ENCODE measurements around the gene CCDC188. TPM values are rescaled to one million over a fixed set of nuclear protein-coding genes. Genes with fewer than 3 reads are reported as not detected.

The CCDC188 gene
- total and polyA plus RNA-seq, 9 of the 15 experiments (the other 6 are each of a cell fraction or from before 2014, with no cell fraction given): not detected

- TF ChIP-seq ZBTB40 (IDR thresholded peaks at IDR 0.05): no peak
- no peak; the same call in 1 of the 2 replicates for TF ChIP-seq ZBTB40 (CRISPR knock-in tag; IDR thresholded peaks at IDR 0.05)
- no peak for TF ChIP-seq TARDBP (IDR thresholded peaks at IDR 0.05)
- no peak for TF ChIP-seq ZBTB5 (IDR thresholded peaks at IDR 0.05)
- no peak for TF ChIP-seq ZNF699 (CRISPR knock-in tag; IDR thresholded peaks at IDR 0.05; ENCODE audit: insufficient replicate concordance)
- TF ChIP-seq ZNF217 (CRISPR knock-in tag; IDR thresholded peaks at IDR 0.05): no peak
- TF ChIP-seq ZNF12 (CRISPR knock-in tag; IDR thresholded peaks at IDR 0.05): peak; percentile 56; the same call in 1 of the 2 replicates
- 0 out of 2 replicates have a peak, but pooled peaks have one; percentile 47 for TF ChIP-seq SRSF3 (IDR thresholded peaks at IDR 0.05; ENCODE audit: insufficient read depth, low read length)
- TF ChIP-seq ZNF507 (tag; conservative IDR thresholded peaks at IDR 0.05): peak; percentile 29
- TF ChIP-seq DACH1 (IDR thresholded peaks at IDR 0.05; ENCODE audit: partially characterized antibody): no peak
- TF ChIP-seq RNF219 (CRISPR knock-in tag; IDR thresholded peaks at IDR 0.05): no peak
- 0 out of 2 replicates have a peak, but pooled peaks have one; percentile 21 for TF ChIP-seq RBFOX2 (IDR thresholded peaks at IDR 0.05; ENCODE audit: low read depth, low read length)
- peak; percentile 74; the same call in 1 of the 2 replicates for TF ChIP-seq MED1 (CRISPR knock-in tag; IDR thresholded peaks at IDR 0.05; ENCODE audit: borderline replicate concordance)
- no peak for TF ChIP-seq ZNF584 (CRISPR knock-in tag; IDR thresholded peaks at IDR 0.05; ENCODE audit: low read depth)
- TF ChIP-seq NFIX (CRISPR knock-in tag; IDR thresholded peaks at IDR 0.05; ENCODE audit: low read depth): no peak
These were observed 51.6 kb downstream of the CCDC188 start (continued) for GRCh38 chr22:20099099-20099711.
